ENCODE measurements around the gene NUP50. TPM values are rescaled to one million over a fixed set of nuclear protein-coding genes. Genes with fewer than 3 reads are reported as not detected.

Gene NUP50
- total and polyA plus RNA-seq, 2 of the 13 experiments (the other 11 are each of a cell fraction or from before 2014, with no cell fraction given), result 14.2 to 52.4 TPM

DNA sequence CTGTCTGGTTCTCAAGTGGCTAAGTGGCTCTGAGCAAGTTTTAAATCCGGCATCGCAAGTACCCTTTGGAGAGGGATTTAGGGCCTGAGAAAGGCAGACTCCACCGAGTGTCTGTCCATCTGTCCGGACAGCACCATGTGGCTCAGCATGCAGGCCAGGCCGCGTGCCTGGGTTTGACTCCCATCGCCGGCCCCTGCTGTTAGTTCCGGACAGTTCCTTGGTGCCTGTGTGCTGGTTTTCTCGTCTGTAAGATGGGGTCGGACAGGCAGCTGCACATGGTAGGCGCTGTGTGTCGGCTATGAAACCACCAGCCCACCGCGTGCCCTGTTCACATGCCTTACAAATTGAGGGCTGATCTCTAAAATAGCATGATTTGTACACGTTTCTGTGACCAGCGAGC is 31.0 kb downstream of the NUP50 start:
- H3K27me3 ChIP-seq (ENCODE audit: control insufficient read depth in 1 of 2, insufficient read depth in 2 of 2, low read length in 2 of 2), result no peaks in the 10 kb centered on the region
- no peak overlapping the region for H3K4me2 ChIP-seq (ENCODE audit: low read depth, low read length)
- no peaks in the 10 kb centered on the region for H3K79me2 ChIP-seq (ENCODE audit: insufficient read depth, low read length)
- no peaks in the 10 kb centered on the region for H3K9me3 ChIP-seq (ENCODE audit: low read length)
- intact Hi-C loops (cut with micrococcal nuclease; ENCODE audit: unreplicated experiment) (loop anchor here (5.0 to 10.0 kb wide), 2 partner anchors 68 to 90 kb away; no protein-coding TSS in a partner anchor), in situ Hi-C loops (cut with HindIII; ENCODE audit: extremely low pct_ligation_motif_present, low pct_unique_long_range_greater_than_20kb) (no loop called here)
- peaks cover 30% of the 10 kb centered on the region for H3K4me1 ChIP-seq (ENCODE audit: insufficient read depth, low read length)
- ATAC-seq, result no peak
- ChIA-PET CTCF (ENCODE audit: low intra/inter-chr PET ratio, low total read pairs) (no interaction called here), POLR2A (no interaction called here)
- peaks cover 6 to 28% of the 10 kb centered on the region in 2 experiments for H3K36me3 ChIP-seq (replicated peaks in 1 of 2; ENCODE audit: control insufficient read depth in 1 of 2, insufficient read depth in 2 of 2, low read length in 2 of 2)
- 87% methylated on average over 12 of the region's 17 CpGs for WGBS (ENCODE audit: low lambda C conversion rate)
- TF ChIP-seq RBM22 (optimal IDR thresholded peaks at IDR 0.05; ENCODE audit: low read length) (peak; percentile 36), FIP1L1 (IDR thresholded peaks at IDR 0.05; ENCODE audit: borderline replicate concordance, insufficient read depth, low read depth, low read length) (no peak), ZNF367 (CRISPR knock-in tag; IDR thresholded peaks at IDR 0.05; ENCODE audit: borderline replicate concordance) (no peak), CAMTA2 (CRISPR knock-in tag; IDR thresholded peaks at IDR 0.05; ENCODE audit: borderline replicate concordance) (no peak), ESRRA (CRISPR knock-in tag; IDR thresholded peaks at IDR 0.05; ENCODE audit: low read depth) (no peak)
- H3K9ac ChIP-seq (ENCODE audit: insufficient read depth, low read depth, low read length), result no peak overlapping the region
- no peak overlapping the region for H3K27ac ChIP-seq (ENCODE audit: extremely low read length, insufficient read depth, low read length)
- no peaks in the 10 kb centered on the region for H4K20me1 ChIP-seq (ENCODE audit: insufficient read depth, low read length)
- no TSS peak for BruUV-seq (replicated peaks)
- H2AFZ ChIP-seq (ENCODE audit: low read length), result no peak overlapping the region
- DNase-seq (ENCODE audit: low spot score), result no peak
- H3K4me3 ChIP-seq (replicated peaks in 1 of 3; ENCODE audit: insufficient read depth in 1 of 3, low read depth in 2 of 3, low read length in 3 of 3), result no peak overlapping the region
- no peak for FAIRE-seq

DNA sequence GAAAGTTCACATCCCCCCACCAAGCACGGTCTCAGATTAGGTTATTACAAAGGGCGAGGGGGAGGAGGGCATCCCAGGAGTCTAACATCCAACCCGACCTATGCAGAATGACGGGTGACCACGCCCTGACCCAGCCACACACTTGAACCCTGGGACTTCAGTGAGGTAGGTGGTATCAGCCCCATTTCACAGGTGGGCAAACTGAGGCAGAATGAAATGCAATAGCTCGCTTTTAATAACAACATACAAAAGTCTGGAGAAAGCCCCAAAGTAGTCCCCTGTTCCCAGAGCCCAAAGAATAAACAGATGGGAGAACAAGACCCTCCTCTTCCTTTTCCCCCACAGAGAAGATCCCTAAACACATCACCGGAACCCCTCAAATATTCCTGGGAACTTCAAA is 31.9 kb downstream of the NUP50 start:
- Histone ChIP-seq H2AFZ (ENCODE audit: low read length) (no peak overlapping the region), H3K9me3 (ENCODE audit: low read length) (no peaks in the 10 kb centered on the region), H3K36me3 (replicated peaks in 1 of 2; ENCODE audit: control insufficient read depth in 1 of 2, insufficient read depth in 2 of 2, low read length in 2 of 2) (peaks cover 6 to 28% of the 10 kb centered on the region in 2 experiments), H4K20me1 (ENCODE audit: insufficient read depth, low read length) (no peaks in the 10 kb centered on the region), H3K4me3 (replicated peaks in 1 of 3; ENCODE audit: insufficient read depth in 1 of 3, low read depth in 2 of 3, low read length in 3 of 3) (no peak overlapping the region), H3K9ac (ENCODE audit: insufficient read depth, low read depth, low read length) (no peak overlapping the region), H3K27ac (ENCODE audit: extremely low read length, insufficient read depth, low read length) (no peak overlapping the region), H3K4me2 (ENCODE audit: low read depth, low read length) (no peak overlapping the region), H3K79me2 (ENCODE audit: insufficient read depth, low read length) (no peaks in the 10 kb centered on the region), H3K27me3 (ENCODE audit: control insufficient read depth in 1 of 2, insufficient read depth in 2 of 2, low read length in 2 of 2) (no peaks in the 10 kb centered on the region), H3K4me1 (ENCODE audit: insufficient read depth, low read length) (peaks cover 21% of the 10 kb centered on the region)
- ChIA-PET CTCF (ENCODE audit: low intra/inter-chr PET ratio, low total read pairs) (no interaction called here), POLR2A (no interaction called here)
- no peak for DNase-seq (ENCODE audit: low spot score)
- WGBS (ENCODE audit: low lambda C conversion rate), result 98% methylated on average over 7 of the region's 7 CpGs
- FAIRE-seq, result no peak
- in situ Hi-C loops (cut with HindIII; ENCODE audit: extremely low pct_ligation_motif_present, low pct_unique_long_range_greater_than_20kb), result no loop called here
- no TSS peak for BruUV-seq (replicated peaks)
- intact Hi-C loops (cut with micrococcal nuclease; ENCODE audit: unreplicated experiment), result loop anchor here (10.0 kb wide), 1 partner anchor 91 kb away; no protein-coding TSS in a partner anchor
- TF ChIP-seq ZNF563 (CRISPR knock-in tag; IDR thresholded peaks at IDR 0.05) (no peak), ZNF629 (CRISPR knock-in tag; conservative IDR thresholded peaks at IDR 0.05) (peak; percentile 71), ZNF232 (CRISPR knock-in tag; IDR thresholded peaks at IDR 0.05; ENCODE audit: borderline replicate concordance) (no peak)
- TF ChIP-seq, protein P1, sequence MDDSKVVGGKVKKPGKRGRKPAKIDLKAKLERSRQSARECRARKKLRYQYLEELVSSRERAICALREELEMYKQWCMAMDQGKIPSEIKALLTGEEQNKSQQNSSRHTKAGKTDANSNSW (CRISPR knock-in tag; IDR thresholded peaks at IDR 0.05; ENCODE audit: borderline replicate concordance), result no peak
- no peak for ATAC-seq
